ENCODE results near the gene CREB3L2.
"Not testable (repeated sequence)": the region's sequence is repeated elsewhere in the genome, so short reads cannot be mapped to it uniquely, and the experiment has no call there.

CREB3L2 gene

DNA sequence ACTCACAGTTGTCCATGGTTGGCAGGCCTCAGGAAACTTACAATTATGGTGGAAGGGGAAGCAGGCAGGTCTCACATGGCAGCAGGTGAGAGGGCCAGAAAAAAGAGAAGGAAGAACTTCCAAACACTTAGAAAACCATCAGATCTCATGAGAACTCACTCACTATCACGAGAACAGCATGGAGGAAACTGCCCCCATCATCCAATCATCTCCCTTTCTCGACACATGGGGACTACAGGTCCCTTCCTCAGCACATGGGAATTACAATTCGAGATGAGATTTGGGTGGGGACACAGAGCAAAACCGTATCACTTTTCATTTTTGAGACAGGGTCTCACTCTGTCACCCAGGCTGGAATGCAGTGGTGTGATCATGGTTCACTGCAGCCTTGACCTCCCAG, 12.3 kb upstream of the CREB3L2 start:
- not testable (repeated sequence) for DNase-seq (ENCODE audit: low read depth in 3 of 3)

DNA sequence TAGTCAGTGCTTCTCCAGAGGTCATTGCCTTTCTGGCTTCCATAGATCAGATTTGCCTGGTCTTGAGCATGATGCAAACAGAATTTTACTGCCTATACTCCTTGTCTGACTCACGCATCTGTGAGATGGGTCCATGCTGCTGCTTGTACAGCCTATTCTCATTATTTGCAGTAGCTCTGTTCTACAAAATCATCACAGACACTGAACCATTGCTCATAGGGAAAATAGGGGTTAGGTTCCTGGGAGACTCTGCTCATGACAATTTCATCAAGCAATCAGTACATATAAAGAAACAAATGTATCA, 7.4 kb upstream of the CREB3L2 start:
- no peak for DNase-seq (ENCODE audit: low read depth in 3 of 3)

DNA sequence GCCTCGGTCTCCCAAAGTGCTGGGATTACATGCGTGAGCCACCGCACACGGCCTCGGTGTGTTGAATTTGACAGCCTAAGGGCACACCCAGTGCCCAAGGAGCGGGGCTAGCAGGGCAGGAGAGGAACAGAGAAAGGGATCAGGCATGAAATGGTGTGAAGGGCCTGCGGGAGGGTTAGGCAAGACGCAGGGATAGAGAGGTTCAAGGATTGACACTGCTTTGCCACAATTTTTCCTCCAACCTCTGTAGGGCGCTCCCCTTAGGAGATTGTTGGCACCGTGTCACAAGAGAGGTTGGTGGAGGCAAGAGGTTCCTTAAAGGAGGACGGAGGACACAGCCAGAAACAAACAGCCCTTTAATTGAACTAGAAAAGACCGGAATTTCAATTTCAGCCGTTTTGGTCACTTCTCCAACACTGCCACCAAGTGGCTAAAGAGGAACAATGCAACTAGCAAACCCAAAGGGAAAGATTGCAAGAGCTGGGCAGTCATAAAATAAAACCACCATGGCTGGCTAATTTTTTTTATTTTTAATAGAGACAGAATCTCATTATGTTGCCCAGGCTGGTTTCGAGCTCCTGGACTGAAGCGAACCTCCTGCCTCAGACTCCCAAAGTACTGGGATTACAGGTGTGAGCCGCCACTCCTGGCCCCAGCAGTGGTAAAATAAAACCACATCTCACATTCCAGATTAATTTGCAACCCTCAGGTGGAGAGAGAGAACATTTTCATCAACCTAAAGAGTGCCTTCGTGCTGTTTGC, 6.9 kb upstream of the CREB3L2 start:
- no peak for DNase-seq (ENCODE audit: low read depth in 3 of 3)

DNA sequence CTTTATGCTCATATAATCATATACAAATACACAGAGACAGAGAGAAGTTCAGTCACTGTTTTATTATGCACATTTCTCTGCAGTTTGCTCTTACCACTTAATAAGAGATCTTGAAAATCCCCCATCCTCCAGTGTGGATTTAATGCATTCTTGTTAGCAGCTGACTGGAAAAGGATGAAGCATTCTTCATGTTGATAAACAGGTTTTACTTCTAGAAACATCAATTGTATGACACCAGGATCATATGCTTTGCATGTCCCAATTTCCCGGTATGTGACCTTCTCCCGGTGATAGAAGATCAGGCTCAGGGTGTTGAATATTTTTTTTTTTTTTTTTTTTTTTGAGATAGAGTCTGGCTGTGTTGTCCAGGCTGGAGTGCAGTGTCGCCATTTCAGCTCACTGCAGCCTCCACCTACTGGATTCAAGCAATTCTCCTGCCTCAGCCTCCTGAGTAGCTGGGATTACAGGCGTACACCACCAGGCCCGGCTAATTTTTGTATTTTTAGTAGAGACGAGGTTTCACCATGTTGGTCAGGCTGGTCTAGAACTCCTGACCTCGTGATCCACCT, 6.2 kb upstream of the CREB3L2 start:
- DNase-seq (ENCODE audit: low read depth in 3 of 3) = no peak

DNA sequence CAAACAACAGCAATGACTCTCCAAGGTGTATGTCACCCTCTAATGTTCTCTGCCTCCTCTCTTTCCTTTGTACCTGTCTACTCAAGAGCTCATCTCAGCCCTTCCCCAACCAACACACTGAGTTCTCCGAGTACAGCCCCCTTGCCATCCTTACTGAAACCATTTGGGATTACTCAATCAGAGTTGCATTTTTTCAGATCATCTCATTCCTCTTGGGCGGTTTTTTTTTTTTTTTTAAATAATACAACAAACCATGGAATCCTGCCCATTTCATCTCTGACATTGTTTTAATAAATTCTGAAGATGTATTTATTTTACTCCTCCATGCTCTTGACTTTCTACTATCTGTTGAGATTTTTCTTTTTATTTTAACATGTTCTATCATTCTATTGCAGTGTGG, 4.2 kb upstream of the CREB3L2 start:
- DNase-seq (ENCODE audit: low read depth in 3 of 3) = no peak

DNA sequence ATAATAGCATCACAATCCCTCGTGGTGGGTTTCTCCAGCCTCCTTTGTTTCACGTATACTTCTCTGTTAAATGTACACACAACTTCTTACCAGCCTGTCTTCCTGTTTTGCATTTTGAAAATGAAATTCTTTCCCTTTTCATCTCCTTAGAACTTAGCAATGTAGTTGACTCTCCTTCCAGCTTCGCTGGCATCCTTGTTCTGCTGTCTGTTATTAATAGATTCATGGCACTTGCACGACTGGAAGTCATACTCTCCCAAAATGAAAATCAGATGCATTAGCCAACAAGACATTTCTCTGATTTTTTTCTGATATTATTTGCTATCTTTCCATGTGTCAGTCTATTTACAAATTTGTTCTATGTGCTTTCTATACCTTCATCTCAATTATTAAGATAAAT, 3.0 kb upstream of the CREB3L2 start:
- DNase-seq (ENCODE audit: low read depth in 3 of 3) = no peak

DNA sequence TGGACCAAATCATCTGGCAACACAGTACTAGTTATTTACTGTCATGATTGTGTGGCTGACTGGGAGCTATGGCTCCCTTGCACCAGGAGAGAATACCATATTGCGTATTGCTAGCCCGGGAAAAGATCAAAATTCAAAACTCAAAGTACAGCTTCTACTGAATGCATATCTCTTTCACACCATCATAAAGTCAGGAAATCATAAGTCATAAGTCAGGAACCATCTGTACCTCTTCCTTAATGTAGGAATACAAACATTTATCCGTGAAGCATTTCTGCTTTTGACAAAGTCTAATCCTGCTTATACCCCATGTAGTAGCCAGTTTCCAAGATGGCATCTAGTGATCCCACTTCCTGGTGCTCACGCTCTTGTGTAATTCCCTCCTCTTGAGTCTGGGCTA, 2.2 kb upstream of the CREB3L2 start:
- no peak for DNase-seq (ENCODE audit: low read depth in 3 of 3)

DNA sequence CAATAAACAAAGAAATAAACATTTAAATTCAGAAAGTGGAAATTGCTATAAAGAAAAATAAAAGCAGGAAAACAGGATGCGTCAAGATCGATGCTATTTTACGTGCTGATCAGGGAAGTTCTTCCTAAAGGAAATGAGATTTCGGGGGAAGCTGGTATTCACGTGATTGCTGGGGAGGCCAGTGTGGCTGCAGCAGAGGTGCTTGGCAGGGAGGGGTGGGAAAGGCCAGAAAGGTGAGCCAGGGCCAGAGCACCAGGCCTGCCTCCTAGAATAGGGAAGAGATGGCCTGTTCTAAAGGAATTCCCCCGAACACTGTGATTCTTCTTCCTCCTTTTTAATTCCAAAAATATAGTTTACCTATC, 923 bp upstream of the CREB3L2 start:
- no peak for DNase-seq (ENCODE audit: low read depth in 3 of 3)

DNA sequence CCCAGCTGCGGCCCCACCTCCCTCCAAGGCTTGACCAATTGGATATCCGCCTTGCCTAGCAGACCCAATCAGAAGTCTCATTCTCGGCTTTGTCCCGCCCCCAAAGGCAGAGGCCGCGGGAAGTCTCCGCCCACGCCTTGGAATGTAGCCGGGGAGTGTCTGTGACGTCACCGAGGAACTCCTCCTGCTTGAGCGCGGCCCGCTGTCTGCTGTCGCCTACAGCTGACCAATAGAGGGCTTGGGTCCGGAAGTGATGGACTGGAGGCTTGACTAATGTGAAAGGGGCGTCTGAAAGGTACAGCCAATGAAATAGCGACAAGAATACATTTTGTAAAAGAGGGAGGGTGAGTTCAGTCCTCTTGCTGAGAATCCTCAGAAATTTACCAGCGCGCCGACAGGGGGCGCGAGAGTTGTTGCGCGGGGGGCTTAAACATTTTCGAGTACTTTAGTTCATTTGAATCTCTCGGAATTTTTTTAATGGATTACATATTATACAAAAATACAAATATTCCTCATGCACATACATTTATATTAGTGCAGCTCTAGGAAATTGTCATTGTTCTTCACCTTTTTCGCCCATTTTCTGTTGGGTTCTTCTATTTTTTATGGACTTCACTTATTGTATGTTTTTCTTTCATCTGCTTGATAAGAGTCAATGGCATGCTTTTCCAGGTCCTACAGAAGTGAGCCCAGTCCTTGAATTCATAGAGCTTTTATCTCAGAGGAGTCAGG, 376 bp upstream of the CREB3L2 start:
- DNase-seq (ENCODE audit: low read depth in 3 of 3) = peak; percentile 96 to 98 (median 96)

DNA sequence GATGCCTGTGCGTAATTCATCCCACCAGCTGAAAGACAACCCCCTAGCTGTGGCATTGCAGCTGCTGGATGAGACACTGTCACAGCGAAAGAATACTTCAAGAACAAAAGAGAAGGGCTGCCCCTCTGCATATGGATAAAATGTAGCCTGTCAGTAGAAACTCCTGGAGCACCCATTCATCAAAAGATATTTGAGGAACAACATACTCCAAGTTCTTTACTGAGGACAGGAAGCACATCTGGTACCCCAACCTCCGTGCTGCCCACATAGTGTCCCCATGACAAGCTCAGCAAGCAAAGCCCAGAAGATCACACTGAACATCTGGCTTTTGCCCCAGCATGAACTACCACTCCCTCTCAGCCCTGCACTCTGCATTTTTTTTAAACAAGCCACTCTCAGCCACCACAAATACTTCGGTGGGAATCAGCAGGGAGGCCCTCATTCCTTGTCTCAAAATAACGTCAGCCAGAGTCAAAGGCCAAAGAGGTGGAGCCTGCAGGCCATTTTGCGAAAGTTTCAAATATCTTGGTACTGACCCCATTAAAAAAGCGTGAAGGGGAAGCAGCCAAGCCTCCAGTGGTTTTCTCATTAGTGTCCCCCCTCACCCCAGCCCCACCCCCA, 1.7 kb downstream of the CREB3L2 start:
- no peak for DNase-seq (ENCODE audit: low read depth in 3 of 3)

DNA sequence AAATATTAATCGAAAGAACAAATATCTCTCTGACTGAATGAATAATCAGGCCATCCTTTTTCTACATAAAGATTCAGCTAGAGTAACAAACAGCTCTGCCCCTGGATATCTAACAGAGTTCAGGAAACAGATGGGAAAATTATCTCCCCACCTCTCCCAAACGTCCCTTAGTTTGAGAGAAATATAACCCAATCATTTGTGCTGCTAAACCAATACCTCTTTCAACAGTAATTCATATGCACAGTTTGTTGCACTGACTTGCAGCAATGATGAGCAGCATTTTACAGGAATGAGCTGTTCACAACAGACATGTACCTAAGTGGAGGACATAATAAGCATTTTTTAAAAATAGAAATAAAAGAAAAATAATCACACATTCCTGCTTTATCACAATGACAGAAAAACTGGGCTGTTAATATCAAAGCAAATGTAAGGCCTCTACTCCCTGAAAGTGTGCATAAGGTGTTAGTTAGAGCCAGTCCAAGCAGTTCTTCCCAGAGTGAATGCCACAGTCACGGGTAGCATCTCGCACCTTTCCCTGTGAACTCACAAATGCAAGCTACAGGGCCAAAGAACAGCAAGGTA, 2.3 kb downstream of the CREB3L2 start:
- DNase-seq (ENCODE audit: low read depth in 3 of 3) = no peak

DNA sequence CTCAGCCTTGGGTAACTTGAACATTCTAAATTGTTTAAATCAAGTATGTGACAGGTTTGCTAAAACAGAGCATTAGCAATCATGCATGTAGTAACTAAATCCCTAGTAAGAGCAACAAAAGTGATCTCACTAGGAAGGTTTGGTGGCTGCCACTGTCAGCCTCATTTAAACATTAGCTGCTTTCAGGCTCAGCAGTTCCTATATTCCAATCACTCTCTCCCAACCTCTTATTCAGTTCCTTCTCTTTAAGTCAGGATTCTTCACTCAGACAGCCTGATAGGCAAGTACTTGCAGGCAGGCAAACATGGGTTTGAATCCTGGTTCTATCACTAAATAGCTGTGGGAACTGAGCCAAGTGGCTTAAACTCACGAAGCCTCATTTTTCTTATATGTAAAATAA, 3.6 kb downstream of the CREB3L2 start:
- DNase-seq (ENCODE audit: low read depth in 3 of 3) = no peak

DNA sequence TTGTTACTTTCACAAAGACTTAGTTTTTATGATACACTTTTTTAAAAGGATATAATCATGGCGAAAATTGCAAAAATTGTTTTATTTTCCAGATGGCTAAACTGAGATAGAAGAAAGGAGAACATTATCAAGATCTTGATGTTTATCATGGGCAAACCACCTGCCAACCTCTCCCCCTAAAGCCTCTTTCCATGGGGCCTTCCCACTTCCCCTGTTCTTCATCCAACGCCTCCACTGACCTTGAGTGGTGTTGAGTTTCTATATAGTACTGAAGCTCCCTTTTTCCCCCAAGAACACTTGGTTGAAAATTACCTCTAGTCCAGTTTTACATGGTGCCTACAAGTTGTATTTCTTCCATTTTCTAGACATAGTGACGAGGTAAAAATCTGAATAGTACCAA, 5.0 kb downstream of the CREB3L2 start:
- DNase-seq (ENCODE audit: low read depth in 3 of 3) = no peak

DNA sequence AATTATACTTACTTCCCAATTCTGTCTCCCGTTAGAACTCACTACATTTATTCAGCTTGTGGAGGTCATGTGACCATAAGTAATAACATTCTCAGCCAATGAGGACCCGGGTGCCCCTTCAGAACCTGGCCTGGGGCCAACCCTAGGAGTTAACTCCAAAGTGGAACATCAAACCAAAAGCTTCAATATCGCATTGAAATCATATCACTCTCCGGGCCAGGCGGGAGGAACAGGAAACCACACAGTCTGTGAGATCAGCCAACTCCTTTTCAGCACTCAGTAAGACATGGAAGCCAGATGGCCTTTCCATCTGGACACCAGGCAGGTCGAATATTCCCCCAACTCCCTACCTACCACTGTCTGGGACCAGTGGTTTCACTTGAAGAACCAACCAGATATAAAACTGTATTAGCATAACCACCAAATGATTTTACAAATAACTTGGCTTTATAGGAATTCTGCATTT, 5.5 kb downstream of the CREB3L2 start:
- no peak for DNase-seq (ENCODE audit: low read depth in 3 of 3)

DNA sequence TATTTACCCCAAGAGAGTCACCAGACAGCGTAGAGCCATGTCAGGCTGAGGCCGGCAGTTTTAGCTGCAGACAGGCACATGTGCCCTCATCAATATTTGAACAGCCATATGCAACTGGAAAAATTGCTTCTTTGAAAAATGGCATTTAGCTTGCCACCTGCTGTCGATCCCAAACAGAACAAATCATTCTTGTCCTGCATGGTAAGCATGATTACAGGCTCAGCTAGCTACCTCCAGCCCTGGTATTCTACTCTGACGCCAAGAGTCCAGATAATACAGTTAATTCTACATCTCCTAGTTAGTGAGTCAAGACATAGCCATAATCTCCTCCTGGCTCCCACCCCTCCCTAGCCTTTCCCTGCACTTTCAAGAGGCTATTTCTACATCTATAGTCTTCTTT, 7.7 kb downstream of the CREB3L2 start:
- no peak for DNase-seq (ENCODE audit: low read depth in 3 of 3)

DNA sequence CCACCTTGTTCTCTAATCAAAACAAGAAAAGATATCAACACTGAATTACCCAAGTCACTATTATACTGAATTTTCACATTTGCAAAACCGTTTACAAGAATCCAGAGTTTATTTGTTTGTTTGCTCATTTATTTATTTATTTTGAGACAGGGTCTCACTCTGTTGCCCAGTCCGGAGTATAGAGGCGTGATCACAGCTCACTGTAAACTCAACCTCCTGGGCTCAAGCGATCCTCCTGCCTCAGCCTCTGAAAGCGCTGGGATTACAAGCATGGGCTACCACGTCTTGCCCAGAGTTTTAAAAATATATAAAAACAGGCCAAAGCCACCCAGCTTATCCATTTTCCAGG, 8.5 kb downstream of the CREB3L2 start:
- DNase-seq (ENCODE audit: low read depth in 3 of 3) = no peak

DNA sequence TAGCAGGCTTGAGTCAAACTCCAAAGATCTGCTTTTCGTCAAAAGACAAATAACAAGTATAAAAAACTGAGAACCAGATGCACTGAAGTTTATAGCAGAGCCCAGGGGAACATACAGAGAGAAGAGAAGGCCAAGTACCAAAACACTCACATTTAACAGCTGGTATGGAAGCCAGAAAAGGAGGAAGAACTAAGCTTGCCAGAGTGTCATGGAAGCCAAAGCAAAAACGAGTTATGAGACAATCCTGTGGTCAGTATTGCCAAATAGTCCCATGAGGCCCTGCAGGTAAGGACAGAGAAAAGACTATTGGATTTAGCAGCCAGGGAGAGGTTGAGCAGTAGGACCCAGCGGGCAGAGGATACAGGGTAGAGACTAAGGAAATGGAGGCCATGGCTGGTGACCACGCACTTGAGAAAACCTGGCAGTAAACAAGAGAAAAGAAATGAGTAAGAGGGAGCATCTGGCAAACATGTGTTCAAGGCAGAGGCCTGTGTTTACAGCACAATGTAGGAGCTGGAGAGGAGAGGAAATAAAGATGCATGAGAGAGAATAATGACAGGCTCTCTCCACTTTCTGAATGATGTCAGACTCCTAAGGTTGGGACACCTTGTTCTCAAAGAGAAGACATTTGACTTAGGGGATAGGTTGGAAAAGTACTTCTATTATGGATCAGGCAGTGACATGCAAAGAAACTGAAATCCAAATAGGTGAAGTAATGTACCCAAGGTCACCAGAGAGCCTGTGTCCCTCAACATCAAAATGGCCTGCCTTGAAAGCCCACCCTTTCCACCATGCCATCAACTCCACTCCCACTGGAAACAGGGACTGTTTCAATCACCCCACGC, 9.1 kb downstream of the CREB3L2 start:
- DNase-seq (ENCODE audit: low read depth in 3 of 3) = no peak

DNA sequence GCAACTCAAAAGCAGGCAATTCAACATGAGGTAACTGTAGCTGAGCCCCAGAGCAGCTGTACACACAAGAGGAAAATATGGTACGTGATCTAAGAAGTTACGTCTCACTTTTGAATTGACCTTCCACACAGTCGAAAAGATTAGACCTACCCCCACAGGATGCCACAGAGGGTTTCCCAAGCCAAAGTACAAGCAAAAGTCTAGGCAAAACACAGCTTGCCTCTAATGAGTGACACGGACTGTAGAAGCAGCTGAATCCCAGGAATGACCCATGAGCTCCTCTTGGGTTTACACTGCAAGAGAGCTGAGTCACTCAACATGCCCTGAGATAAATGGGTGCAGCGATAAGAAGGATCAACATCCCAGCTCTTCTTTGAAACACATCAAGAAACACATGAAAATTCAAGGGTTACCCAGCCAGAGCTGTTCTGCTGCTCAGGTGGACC, 9.8 kb downstream of the CREB3L2 start:
- no peak for DNase-seq (ENCODE audit: low read depth in 3 of 3)

DNA sequence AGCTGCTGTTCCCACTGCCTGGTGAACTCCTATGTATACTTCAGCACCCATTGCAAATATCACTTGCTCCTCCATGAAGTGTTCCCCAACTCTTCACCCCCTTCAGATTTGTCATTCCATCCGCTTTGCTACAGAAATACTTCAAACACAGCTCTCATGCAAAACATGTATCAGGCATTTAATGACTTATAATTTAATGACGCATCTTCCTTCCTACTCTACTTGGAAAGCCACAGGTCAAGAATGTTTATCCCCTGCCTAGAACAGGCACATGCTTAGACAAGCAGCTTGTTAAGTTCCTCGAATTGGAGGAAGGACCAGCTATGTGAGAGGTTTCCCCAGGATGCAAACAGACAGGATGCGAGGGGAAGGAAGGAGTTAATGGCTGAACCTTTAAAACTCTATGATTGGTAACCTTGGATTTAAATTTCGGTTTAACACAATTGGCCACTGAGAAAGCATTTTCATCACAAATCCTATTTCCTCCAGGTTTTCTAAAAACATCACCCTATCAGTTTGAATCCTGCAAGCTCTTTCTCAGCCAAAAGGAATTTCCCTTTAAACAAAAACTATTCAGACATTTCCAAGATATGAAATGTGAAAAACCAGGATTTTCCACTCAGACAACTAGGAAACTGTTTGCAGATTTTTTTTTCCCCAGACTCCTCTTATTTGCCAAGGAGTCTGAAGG, 11.5 kb downstream of the CREB3L2 start:
- no peak for DNase-seq (ENCODE audit: low read depth in 3 of 3)

DNA sequence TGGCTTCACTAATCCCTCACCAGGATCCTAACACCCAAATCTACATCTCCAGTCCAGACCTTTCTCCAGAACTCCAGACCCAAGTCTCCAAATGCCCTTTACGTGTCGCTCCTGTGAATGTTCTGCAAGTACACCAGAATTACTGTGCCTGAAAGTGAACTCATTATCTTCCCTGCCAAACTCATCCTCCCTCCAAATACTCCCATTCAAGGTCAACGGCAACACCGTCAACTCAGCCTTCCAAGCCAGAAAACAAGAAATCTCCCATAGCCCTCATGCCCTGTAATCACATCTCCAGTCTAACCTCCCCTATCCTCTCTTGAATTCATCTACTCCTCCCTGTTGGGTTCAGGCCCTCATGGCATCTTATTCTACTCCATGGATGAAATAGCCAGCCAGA, 12.3 kb downstream of the CREB3L2 start:
- no peak for DNase-seq (ENCODE audit: low read depth in 3 of 3)

DNA sequence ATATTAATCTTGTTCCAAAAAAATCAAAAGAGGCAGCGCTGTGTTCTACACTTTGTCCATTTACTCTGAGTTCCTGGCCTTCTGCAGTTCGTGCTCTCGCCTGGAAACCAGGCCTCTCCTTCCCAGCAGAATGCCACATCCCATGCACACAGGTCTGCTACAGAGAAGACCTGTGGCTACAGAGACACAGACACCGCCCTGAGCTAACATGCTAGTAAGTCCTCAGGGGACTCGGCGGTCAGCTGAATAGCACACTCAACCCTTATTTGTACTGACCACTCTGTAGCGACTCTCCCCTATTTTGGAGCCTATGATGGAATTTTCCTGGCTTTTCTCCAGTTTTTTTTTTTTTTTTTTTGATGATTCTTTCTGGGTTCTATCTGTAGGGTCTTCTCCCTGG, 12.8 kb downstream of the CREB3L2 start:
- DNase-seq (ENCODE audit: low read depth in 3 of 3) = no peak
